ENCODE data around the gene CRYGD.
"Not testable (repeated sequence)": the region's sequence is repeated elsewhere in the genome, so short reads cannot be mapped to it uniquely, and the experiment has no call there.

Gene CRYGD

GRCh38 chr2:208124013-208124715, at the start of gene CRYGD:
TSS of gene CRYGD (minus strand) at chr2:208124524. CDS start at chr2:208124473, 51 bp downstream.
- not testable (repeated sequence) for H3K4me1 ChIP-seq (ENCODE audit: control insufficient read depth, low read depth, low read length); H3K27ac ChIP-seq (ENCODE audit: low read length); H3K9ac ChIP-seq (ENCODE audit: low read length); H3K27me3 ChIP-seq (ENCODE audit: control insufficient read depth, insufficient read depth, low read length); H3K4me3 ChIP-seq (ENCODE audit: low read length); H3K9me3 ChIP-seq (ENCODE audit: control insufficient read depth, low read depth, low read length); H3K36me3 ChIP-seq (ENCODE audit: control insufficient read depth, low read depth, low read length)

GRCh38 chr2:208172125-208172524, 47.8 kb upstream of the CRYGD start:
- Histone ChIP-seq H3K36me3 (ENCODE audit: control insufficient read depth, low read depth, low read length) (no peaks in the 10 kb centered on the region), H3K9ac (ENCODE audit: low read length) (no peak overlapping the region), H3K27me3 (ENCODE audit: control insufficient read depth, insufficient read depth, low read length) (no peaks in the 10 kb centered on the region), H3K4me1 (ENCODE audit: control insufficient read depth, low read depth, low read length) (peaks cover 6% of the 10 kb centered on the region), H3K27ac (ENCODE audit: low read length) (no peak overlapping the region), H3K9me3 (ENCODE audit: control insufficient read depth, low read depth, low read length) (no peaks in the 10 kb centered on the region), H3K4me3 (ENCODE audit: low read length) (no peak overlapping the region)

GRCh38 chr2:208164951-208165755, 40.8 kb upstream of the CRYGD start:
- H3K4me1 ChIP-seq (ENCODE audit: control insufficient read depth, low read depth, low read length), result no peaks in the 10 kb centered on the region
- H3K9me3 ChIP-seq (ENCODE audit: control insufficient read depth, low read depth, low read length), result no peaks in the 10 kb centered on the region
- no peaks in the 10 kb centered on the region for H3K27me3 ChIP-seq (ENCODE audit: control insufficient read depth, insufficient read depth, low read length)
- H3K36me3 ChIP-seq (ENCODE audit: control insufficient read depth, low read depth, low read length), result no peaks in the 10 kb centered on the region
- H3K27ac ChIP-seq (ENCODE audit: low read length), result no peak overlapping the region
- H3K4me3 ChIP-seq (ENCODE audit: low read length), result no peak overlapping the region
- no peak overlapping the region for H3K9ac ChIP-seq (ENCODE audit: low read length)

GRCh38 chr2:208163489-208163888, 39.2 kb upstream of the CRYGD start, which contains the start of gene CRYGA:
TSS of gene CRYGA (minus strand) at chr2:208163589. CDS start at chr2:208163556, 33 bp downstream.
- Histone ChIP-seq H3K27ac (ENCODE audit: low read length) (no peak within 1 kb of the TSS), H3K9ac (ENCODE audit: low read length) (no peak within 1 kb of the TSS), H3K4me3 (ENCODE audit: low read length) (no peak within 1 kb of the TSS), H3K27me3 (ENCODE audit: control insufficient read depth, insufficient read depth, low read length) (no peaks in the 10 kb centered on the region), H3K36me3 (ENCODE audit: control insufficient read depth, low read depth, low read length) (no peaks in the 10 kb centered on the region), H3K4me1 (ENCODE audit: control insufficient read depth, low read depth, low read length) (no peaks in the 10 kb centered on the region), H3K9me3 (ENCODE audit: control insufficient read depth, low read depth, low read length) (no peaks in the 10 kb centered on the region)

- Histone ChIP-seq H3K4me3 (ENCODE audit: low read length) (no peak overlapping the region), H3K27me3 (ENCODE audit: control insufficient read depth, insufficient read depth, low read length) (no peaks in the 10 kb centered on the region), H3K36me3 (ENCODE audit: control insufficient read depth, low read depth, low read length) (no peaks in the 10 kb centered on the region), H3K9me3 (ENCODE audit: control insufficient read depth, low read depth, low read length) (no peaks in the 10 kb centered on the region), H3K9ac (ENCODE audit: low read length) (no peak overlapping the region), H3K27ac (ENCODE audit: low read length) (no peak overlapping the region), H3K4me1 (ENCODE audit: control insufficient read depth, low read depth, low read length) (no peaks in the 10 kb centered on the region)
Observed at GRCh38 chr2:208156439-208156838, 32.1 kb upstream of the CRYGD start.

DNA sequence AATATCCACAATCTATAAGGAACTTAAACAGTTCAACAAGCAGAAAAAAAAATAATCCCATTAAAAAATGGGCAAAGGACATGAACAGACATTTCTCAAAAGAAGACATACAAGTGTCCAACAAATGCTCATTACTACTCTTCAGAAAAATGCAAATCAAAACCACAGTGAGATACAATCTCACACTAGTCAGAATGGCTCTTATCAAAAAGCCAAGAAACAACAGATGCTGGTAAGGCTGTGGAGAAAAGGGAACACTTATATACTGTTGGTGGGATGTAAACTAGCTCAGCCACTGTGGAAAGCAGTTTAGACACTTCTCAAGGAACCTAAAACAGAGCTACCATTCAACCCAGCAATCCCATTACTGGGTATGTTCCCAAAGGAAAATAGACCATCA, 28.8 kb upstream of the CRYGD start:
- no peaks in the 10 kb centered on the region for H3K9me3 ChIP-seq (ENCODE audit: control insufficient read depth, low read depth, low read length)
- no peak overlapping the region for H3K27ac ChIP-seq (ENCODE audit: low read length)
- H3K36me3 ChIP-seq (ENCODE audit: control insufficient read depth, low read depth, low read length), result no peaks in the 10 kb centered on the region
- no peaks in the 10 kb centered on the region for H3K27me3 ChIP-seq (ENCODE audit: control insufficient read depth, insufficient read depth, low read length)
- H3K4me1 ChIP-seq (ENCODE audit: control insufficient read depth, low read depth, low read length), result no peaks in the 10 kb centered on the region
- no peak overlapping the region for H3K4me3 ChIP-seq (ENCODE audit: low read length)
- H3K9ac ChIP-seq (ENCODE audit: low read length), result no peak overlapping the region

GRCh38 chr2:208150956-208151355, 26.6 kb upstream of the CRYGD start:
- peaks cover 4% of the 10 kb centered on the region for H3K4me1 ChIP-seq (ENCODE audit: control insufficient read depth, low read depth, low read length)
- H3K9me3 ChIP-seq (ENCODE audit: control insufficient read depth, low read depth, low read length), result no peaks in the 10 kb centered on the region
- no peak overlapping the region for H3K4me3 ChIP-seq (ENCODE audit: low read length)
- no peaks in the 10 kb centered on the region for H3K27me3 ChIP-seq (ENCODE audit: control insufficient read depth, insufficient read depth, low read length)
- no peaks in the 10 kb centered on the region for H3K36me3 ChIP-seq (ENCODE audit: control insufficient read depth, low read depth, low read length)
- H3K9ac ChIP-seq (ENCODE audit: low read length), result no peak overlapping the region
- H3K27ac ChIP-seq (ENCODE audit: low read length), result no peak overlapping the region

GRCh38 chr2:208150094-208150493, 25.8 kb upstream of the CRYGD start:
- H3K4me1 ChIP-seq (ENCODE audit: control insufficient read depth, low read depth, low read length), result peaks cover 4% of the 10 kb centered on the region
- H3K9ac ChIP-seq (ENCODE audit: low read length), result no peak overlapping the region
- no peak overlapping the region for H3K4me3 ChIP-seq (ENCODE audit: low read length)
- H3K9me3 ChIP-seq (ENCODE audit: control insufficient read depth, low read depth, low read length), result no peaks in the 10 kb centered on the region
- no peaks in the 10 kb centered on the region for H3K36me3 ChIP-seq (ENCODE audit: control insufficient read depth, low read depth, low read length)
- H3K27ac ChIP-seq (ENCODE audit: low read length), result no peak overlapping the region
- H3K27me3 ChIP-seq (ENCODE audit: control insufficient read depth, insufficient read depth, low read length), result no peaks in the 10 kb centered on the region

DNA sequence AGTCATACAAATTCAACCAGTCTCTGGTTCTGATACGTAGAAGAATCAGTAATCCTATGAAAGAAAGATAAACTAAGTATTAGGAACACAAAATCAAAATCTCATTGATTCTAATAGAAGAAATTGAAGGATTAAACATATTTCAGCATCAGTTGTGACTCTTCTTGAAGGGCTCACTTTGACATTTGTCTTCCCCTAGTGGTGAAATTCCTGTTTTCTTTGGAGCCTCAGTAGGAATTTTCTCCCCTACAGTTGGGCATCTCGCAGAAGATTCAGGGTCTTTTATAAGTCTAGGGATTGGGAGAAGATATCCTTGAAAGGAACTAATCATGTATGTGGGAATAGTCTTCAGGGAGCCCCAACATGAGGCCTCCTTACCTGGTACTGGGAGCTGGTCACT, 24.5 kb upstream of the CRYGD start:
- H3K4me3 ChIP-seq (ENCODE audit: low read length), result no peak overlapping the region
- no peak overlapping the region for H3K27ac ChIP-seq (ENCODE audit: low read length)
- peaks cover 4% of the 10 kb centered on the region for H3K4me1 ChIP-seq (ENCODE audit: control insufficient read depth, low read depth, low read length)
- no peaks in the 10 kb centered on the region for H3K27me3 ChIP-seq (ENCODE audit: control insufficient read depth, insufficient read depth, low read length)
- H3K9ac ChIP-seq (ENCODE audit: low read length), result no peak overlapping the region
- H3K36me3 ChIP-seq (ENCODE audit: control insufficient read depth, low read depth, low read length), result no peaks in the 10 kb centered on the region
- no peaks in the 10 kb centered on the region for H3K9me3 ChIP-seq (ENCODE audit: control insufficient read depth, low read depth, low read length)

DNA sequence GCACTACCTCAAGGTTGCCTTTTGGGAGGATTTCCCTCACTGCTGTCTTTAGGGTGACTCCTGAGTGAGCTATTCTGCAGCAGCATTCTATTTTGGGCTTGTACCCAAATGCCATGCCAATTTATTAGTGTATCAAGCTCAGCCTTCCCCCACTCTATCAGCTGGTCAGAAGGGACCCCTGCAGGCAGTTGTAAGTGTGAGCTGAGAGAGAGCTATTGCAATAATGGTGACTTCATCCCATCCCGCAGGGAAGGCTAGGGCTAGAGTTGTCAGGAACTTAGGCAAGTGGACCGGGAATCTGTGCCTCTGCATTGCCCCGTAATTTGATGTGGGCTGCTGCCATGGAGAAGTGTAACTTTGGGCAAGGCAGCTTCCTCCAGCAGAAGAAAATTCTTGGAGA, 23.4 kb upstream of the CRYGD start:
- peaks cover 8% of the 10 kb centered on the region for H3K4me1 ChIP-seq (ENCODE audit: control insufficient read depth, low read depth, low read length)
- no peak overlapping the region for H3K9ac ChIP-seq (ENCODE audit: low read length)
- H3K27me3 ChIP-seq (ENCODE audit: control insufficient read depth, insufficient read depth, low read length), result no peaks in the 10 kb centered on the region
- H3K4me3 ChIP-seq (ENCODE audit: low read length), result no peak overlapping the region
- H3K36me3 ChIP-seq (ENCODE audit: control insufficient read depth, low read depth, low read length), result no peaks in the 10 kb centered on the region
- no peak overlapping the region for H3K27ac ChIP-seq (ENCODE audit: low read length)
- H3K9me3 ChIP-seq (ENCODE audit: control insufficient read depth, low read depth, low read length), result no peaks in the 10 kb centered on the region

DNA sequence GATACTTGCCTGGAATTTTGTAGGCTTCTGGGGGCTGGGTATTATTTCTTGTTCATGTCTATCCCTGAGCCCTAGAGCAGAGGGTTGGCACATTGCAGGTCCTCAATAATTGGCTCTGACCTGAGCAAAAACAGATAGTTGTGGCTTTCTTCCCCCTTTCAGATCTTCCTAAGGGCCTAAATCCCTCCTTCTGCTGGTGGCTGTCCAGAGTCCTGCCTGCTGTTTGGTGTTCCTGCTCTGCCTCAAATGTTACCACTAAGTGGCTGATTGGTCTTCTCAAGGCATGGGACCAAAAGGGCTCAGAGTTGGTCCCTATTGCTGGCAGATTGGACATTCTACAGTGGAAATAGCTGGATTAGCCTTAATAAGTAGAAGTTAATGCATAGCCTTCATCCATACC, 22.7 kb upstream of the CRYGD start:
- H3K4me1 ChIP-seq (ENCODE audit: control insufficient read depth, low read depth, low read length), result peaks cover 13% of the 10 kb centered on the region
- H3K4me3 ChIP-seq (ENCODE audit: low read length), result no peak overlapping the region
- H3K36me3 ChIP-seq (ENCODE audit: control insufficient read depth, low read depth, low read length), result no peaks in the 10 kb centered on the region
- H3K27me3 ChIP-seq (ENCODE audit: control insufficient read depth, insufficient read depth, low read length), result no peaks in the 10 kb centered on the region
- no peaks in the 10 kb centered on the region for H3K9me3 ChIP-seq (ENCODE audit: control insufficient read depth, low read depth, low read length)
- no peak overlapping the region for H3K9ac ChIP-seq (ENCODE audit: low read length)
- H3K27ac ChIP-seq (ENCODE audit: low read length), result no peak overlapping the region

DNA sequence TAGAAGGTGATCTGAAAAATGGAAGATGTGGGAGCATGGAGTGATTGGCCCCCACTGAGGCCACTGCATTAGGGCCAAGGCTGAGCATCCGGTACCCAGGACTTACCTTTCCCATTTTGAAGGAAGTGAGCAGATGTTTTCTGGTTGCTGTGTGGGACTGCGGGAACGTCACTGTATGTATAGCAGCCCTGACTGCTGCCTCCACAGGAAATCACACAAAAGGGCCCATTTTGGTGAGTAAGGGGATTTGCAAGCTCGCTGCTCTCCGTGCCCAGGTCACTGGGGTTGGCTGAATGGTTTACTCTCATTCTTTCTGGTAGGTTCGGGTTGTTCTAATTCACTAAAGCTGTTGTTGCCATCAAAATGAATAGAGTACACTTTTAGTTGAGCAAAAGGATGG, 21.7 kb upstream of the CRYGD start, which contains the start of gene CRYGB:
TSS of gene CRYGB (minus strand) at position 153 of the 400 bp plus-strand sequence. CDS start at position 115, 38 bp downstream.
- Histone ChIP-seq H3K9ac (ENCODE audit: low read length) (no peak within 1 kb of the TSS), H3K27me3 (ENCODE audit: control insufficient read depth, insufficient read depth, low read length) (no peaks in the 10 kb centered on the region), H3K27ac (ENCODE audit: low read length) (no peak within 1 kb of the TSS), H3K36me3 (ENCODE audit: control insufficient read depth, low read depth, low read length) (no peaks in the 10 kb centered on the region), H3K4me3 (ENCODE audit: low read length) (no peak within 1 kb of the TSS), H3K9me3 (ENCODE audit: control insufficient read depth, low read depth, low read length) (no peaks in the 10 kb centered on the region), H3K4me1 (ENCODE audit: control insufficient read depth, low read depth, low read length) (peaks cover 13% of the 10 kb centered on the region)
